ENCODE data around the gene DHX9. TPM values are rescaled to one million over a fixed set of nuclear protein-coding genes. Genes with fewer than 3 reads are reported as not detected.

Gene DHX9
- total RNA-seq, 1 donor from 2014 or later, result 266 TPM

DNA sequence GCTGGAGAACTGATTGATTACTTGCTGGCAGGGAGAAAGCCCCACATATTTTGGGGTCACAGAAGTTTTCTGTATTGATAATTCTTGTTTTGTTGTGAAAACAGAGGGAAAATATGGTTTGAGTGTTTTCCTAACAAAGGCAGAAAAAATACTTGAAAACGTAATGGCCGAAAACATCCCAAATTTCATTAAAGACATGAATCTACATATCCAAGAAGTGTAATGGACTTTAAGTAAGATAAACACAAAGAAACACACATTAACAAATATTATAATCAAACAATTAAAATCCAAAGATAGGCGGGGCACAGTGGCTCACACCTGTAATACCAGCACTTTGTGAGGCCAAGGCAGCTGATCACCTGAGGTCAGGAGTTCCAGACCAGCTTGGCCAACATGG is 74.3 kb downstream of the DHX9 start:
- no peak for ATAC-seq (ENCODE audit: low read depth)
- Mint-ChIP-seq H3K36me3 (ENCODE audit: low read depth) (no peaks in the 10 kb centered on the region), H3K9me3 (peaks cover 5% of the 10 kb centered on the region), H3K4me1 (no peaks in the 10 kb centered on the region), H3K4me3 (no peak overlapping the region), H3K27ac (no peak overlapping the region), H3K27me3 (peaks cover 16% of the 10 kb centered on the region)
- TF ChIP-seq, protein P1, sequence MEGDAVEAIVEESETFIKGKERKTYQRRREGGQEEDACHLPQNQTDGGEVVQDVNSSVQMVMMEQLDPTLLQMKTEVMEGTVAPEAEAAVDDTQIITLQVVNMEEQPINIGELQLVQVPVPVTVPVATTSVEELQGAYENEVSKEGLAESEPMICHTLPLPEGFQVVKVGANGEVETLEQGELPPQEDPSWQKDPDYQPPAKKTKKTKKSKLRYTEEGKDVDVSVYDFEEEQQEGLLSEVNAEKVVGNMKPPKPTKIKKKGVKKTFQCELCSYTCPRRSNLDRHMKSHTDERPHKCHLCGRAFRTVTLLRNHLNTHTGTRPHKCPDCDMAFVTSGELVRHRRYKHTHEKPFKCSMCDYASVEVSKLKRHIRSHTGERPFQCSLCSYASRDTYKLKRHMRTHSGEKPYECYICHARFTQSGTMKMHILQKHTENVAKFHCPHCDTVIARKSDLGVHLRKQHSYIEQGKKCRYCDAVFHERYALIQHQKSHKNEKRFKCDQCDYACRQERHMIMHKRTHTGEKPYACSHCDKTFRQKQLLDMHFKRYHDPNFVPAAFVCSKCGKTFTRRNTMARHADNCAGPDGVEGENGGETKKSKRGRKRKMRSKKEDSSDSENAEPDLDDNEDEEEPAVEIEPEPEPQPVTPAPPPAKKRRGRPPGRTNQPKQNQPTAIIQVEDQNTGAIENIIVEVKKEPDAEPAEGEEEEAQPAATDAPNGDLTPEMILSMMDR (IDR thresholded peaks at IDR 0.05), result no peak
- no peak for DNase-seq
- ChIA-PET POLR2A (no interaction called here), CTCF (no interaction called here)
- intact Hi-C loops (cut with micrococcal nuclease), result no loop called here

DNA sequence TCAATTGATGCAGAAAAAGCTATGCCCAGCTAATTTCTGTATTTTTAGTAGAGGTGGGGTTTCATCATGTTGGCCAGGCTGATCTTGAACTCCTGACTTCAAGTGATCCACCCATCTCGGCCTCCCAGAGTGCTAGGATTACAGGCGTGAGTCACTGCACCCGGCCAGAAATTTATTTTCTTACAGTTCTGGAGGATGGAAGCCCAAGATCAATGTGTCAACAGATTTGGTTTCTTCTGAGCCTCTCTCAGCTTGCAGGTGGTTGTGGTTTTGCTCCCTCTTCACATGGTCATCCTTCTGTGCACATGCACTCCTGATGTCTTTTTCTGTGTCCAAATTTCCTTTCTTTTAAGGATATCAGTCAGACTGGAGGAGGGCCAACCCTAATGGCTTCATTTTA is 78.2 kb downstream of the DHX9 start:
- CTCF ChIA-PET, result no interaction called here
- Mint-ChIP-seq H3K4me3 (no peak overlapping the region), H3K27me3 (peaks cover 21% of the 10 kb centered on the region), H3K36me3 (ENCODE audit: low read depth) (no peaks in the 10 kb centered on the region), H3K4me1 (no peaks in the 10 kb centered on the region), H3K9me3 (no peaks in the 10 kb centered on the region), H3K27ac (no peak overlapping the region)
- intact Hi-C loops (cut with micrococcal nuclease), result no loop called here
- TF ChIP-seq, protein P1 (IDR thresholded peaks at IDR 0.05), result no peak
- DNase-seq (no peak), ATAC-seq (ENCODE audit: low read depth) (no peak)
- POLR2A ChIA-PET, result no interaction called here

DNA sequence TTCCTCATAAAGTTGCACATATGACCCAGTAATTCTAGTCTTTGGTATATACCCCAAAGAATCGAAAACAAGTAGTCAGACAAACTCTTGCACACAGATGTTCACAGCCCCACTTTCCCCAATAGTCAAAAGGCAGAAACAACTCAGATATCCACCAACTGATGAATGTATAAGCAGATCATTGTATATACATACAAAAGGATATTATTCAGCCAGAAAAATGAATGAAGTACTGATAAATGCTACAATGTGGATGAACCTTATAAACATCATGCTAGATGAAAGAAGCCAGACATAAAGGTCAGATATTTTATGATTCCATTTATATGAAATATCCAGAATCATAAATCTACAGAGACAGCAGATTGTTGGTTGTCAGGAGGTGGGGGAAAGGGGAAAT is 86.5 kb downstream of the DHX9 start:
- H3K27me3 Mint-ChIP-seq, result peaks cover 8% of the 10 kb centered on the region
- POLR2A ChIA-PET, result no interaction called here
- no peak overlapping the region for H3K4me3 Mint-ChIP-seq
- no peak for ATAC-seq (ENCODE audit: low read depth)
- CTCF ChIA-PET, result no interaction called here
- H3K27ac Mint-ChIP-seq, result no peak overlapping the region
- DNase-seq, result no peak
- intact Hi-C loops (cut with micrococcal nuclease), result no loop called here
- H3K9me3 Mint-ChIP-seq, result no peaks in the 10 kb centered on the region
- TF ChIP-seq, protein P1 (IDR thresholded peaks at IDR 0.05), result no peak
- no peaks in the 10 kb centered on the region for H3K36me3 Mint-ChIP-seq (ENCODE audit: low read depth)
- H3K4me1 Mint-ChIP-seq, result peaks cover 16% of the 10 kb centered on the region

DNA sequence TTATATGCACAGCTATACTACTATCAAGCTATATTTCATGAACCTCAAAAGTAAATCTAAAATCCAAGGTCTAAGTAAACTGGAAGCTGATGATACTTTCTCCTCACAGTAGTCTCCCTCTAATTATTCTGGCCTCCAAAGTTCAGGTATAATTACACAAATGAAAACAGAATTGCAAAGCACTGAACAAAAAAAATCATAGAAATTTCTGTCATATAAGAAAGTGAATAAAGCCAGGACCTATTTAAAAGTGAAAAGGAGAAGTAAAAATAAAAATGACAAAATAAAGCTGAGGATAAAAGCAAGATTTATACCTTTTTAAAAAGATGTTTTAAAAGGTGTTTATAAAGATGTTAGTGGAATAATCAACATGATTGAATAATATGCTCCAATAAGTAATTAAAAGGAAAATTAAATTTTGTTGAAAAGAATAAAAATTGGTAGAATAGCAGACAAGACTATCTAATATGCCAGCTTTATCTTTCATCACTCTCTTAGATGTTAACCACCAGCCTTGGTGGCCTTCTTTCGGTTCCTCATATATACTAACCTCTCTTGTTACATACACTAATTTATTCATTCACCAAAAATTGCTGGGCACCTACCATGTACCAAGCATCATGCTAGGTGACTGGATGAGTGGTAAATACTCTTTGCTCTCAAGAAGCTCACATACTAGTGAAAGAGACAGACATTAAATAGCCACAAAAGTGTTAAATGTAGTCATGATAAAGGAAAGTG is 88.7 kb downstream of the DHX9 start:
- H3K9me3 Mint-ChIP-seq, result no peaks in the 10 kb centered on the region
- TF ChIP-seq, protein P1 (IDR thresholded peaks at IDR 0.05), result no peak
- POLR2A ChIA-PET, result interaction anchor here (0.5 to 1.3 kb wide), 2 partner anchors 94 to 359 kb away, joined by 3 read pairs; no protein-coding TSS in a partner anchor
- no peak for DNase-seq
- H3K4me3 Mint-ChIP-seq, result no peak overlapping the region
- peak overlapping the region; percentile 78 for H3K27ac Mint-ChIP-seq
- intact Hi-C loops (cut with micrococcal nuclease), result no loop called here
- ATAC-seq (ENCODE audit: low read depth), result peak; percentile 92
- H3K27me3 Mint-ChIP-seq, result peaks cover 5% of the 10 kb centered on the region
- peaks cover 16% of the 10 kb centered on the region for H3K4me1 Mint-ChIP-seq
- H3K36me3 Mint-ChIP-seq (ENCODE audit: low read depth), result no peaks in the 10 kb centered on the region
- CTCF ChIA-PET, result no interaction called here

DNA sequence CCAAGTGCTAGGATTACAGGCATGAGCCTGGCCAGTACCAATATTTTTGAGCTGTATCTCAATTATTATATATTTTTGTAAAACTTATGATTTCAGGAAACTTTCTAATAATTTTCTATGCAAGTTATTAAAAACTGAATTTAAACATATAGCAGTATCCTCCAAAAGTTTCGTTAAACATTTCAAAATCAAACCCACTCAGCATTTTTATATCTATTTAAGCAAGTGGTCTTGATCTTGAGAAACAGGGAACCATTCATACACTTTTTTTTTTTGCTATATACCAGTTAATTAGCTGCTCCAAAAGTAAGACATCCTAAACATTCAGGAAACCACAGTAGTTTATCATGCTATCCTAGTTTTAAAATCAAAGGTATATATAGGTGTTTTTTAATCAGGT is 91.8 kb downstream of the DHX9 start:
- H3K27me3 Mint-ChIP-seq, result no peaks in the 10 kb centered on the region
- TF ChIP-seq, protein P1 (IDR thresholded peaks at IDR 0.05), result no peak
- intact Hi-C loops (cut with micrococcal nuclease), result no loop called here
- ATAC-seq (ENCODE audit: low read depth) (no peak), DNase-seq (no peak)
- POLR2A ChIA-PET, result no interaction called here
- no peaks in the 10 kb centered on the region for H3K36me3 Mint-ChIP-seq (ENCODE audit: low read depth)
- H3K4me1 Mint-ChIP-seq, result peaks cover 16% of the 10 kb centered on the region
- no peak overlapping the region for H3K27ac Mint-ChIP-seq
- H3K4me3 Mint-ChIP-seq, result no peak overlapping the region
- peaks cover 4% of the 10 kb centered on the region for H3K9me3 Mint-ChIP-seq
- CTCF ChIA-PET, result no interaction called here
